ENCODE measurements around the gene TBX2.
"Not testable (repeated sequence)": the region's sequence is repeated elsewhere in the genome, so short reads cannot be mapped to it uniquely, and the experiment has no call there.

The TBX2 gene

GRCh38 chr17:61415374-61416210 is 15.9 kb downstream of the TBX2 start:
- DNase-seq: no peak

GRCh38 chr17:61416211-61416539 is 16.5 kb downstream of the TBX2 start:
- no peak for DNase-seq

- DNase-seq: peak; percentile 10
Measured at GRCh38 chr17:61416540-61417363, 17.1 kb downstream of the TBX2 start.

GRCh38 chr17:61418449-61418848 is 18.8 kb downstream of the TBX2 start:
- no peak for DNase-seq

GRCh38 chr17:61419496-61420046 is 19.9 kb downstream of the TBX2 start:
- DNase-seq: no peak

DNA sequence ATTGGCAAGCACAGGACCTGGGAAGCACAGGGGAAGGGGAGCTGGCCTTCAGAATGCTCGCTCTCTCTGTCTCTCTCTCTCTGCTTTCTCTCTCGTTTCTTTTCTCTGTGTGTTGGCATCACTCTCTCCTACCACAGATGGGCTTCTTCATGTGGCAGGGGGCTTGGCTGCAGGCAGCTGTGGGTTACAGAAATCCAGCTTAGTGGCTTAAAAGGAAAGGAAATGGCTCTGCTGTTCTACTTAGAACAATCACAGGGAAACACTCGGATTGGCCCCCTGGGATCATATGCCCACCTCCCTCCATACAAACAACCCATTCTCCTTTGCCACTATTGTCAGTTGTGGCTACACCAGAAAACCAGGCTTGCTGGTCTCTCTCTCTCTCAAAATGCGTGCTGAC is 20.4 kb downstream of the TBX2 start:
- no peak for DNase-seq

- DNase-seq: no peak
Measured at GRCh38 chr17:61420745-61421398, 21.2 kb downstream of the TBX2 start.

- DNase-seq: no peak
Measured at GRCh38 chr17:61421460-61421859, 21.8 kb downstream of the TBX2 start.

- DNase-seq: no peak
Measured at GRCh38 chr17:61422116-61422799, 22.6 kb downstream of the TBX2 start.

GRCh38 chr17:61422869-61423268 is 23.2 kb downstream of the TBX2 start:
- DNase-seq: no peak

- DNase-seq: no peak
Measured at GRCh38 chr17:61423967-61424649, 24.5 kb downstream of the TBX2 start.

DNA sequence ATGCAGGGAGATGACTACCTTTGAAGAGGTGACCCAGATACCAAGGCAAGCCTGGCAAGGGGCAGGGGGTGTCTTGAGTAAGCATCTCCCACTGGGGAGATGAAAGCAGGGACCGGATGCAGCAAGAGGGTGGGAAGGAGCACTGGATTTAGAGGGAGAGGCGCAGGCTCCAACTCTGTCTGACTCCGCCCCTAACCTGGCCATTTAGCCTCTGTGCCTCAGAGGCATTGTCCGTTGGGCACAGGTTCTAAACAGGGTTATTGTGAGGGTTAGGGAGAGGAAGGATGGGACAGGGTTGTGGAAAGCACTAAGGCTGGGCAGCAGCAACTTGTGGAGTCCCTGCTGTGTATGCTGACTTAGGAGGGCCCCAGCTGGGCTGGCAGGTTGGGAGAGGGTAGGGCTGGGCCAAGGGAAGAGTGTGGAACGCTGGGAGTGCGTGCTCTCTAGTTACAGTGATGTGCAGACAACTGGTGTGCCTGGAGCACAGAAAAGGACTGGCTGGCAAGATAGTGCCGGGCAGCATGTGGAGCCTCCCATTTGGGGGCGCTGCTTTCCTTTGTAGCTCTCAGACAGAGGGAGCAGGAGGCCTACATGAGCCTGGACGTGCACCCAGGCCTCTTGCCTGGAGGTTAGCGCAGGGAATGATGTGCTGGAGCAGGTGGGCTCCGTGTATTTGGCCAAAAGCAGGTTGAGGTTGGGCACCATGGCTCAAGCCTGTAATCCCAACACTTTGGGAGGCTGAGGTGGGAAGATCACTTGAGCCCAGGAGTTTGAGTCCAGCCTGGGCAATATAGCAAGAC is 26.2 kb downstream of the TBX2 start:
- no peak for DNase-seq

DNA sequence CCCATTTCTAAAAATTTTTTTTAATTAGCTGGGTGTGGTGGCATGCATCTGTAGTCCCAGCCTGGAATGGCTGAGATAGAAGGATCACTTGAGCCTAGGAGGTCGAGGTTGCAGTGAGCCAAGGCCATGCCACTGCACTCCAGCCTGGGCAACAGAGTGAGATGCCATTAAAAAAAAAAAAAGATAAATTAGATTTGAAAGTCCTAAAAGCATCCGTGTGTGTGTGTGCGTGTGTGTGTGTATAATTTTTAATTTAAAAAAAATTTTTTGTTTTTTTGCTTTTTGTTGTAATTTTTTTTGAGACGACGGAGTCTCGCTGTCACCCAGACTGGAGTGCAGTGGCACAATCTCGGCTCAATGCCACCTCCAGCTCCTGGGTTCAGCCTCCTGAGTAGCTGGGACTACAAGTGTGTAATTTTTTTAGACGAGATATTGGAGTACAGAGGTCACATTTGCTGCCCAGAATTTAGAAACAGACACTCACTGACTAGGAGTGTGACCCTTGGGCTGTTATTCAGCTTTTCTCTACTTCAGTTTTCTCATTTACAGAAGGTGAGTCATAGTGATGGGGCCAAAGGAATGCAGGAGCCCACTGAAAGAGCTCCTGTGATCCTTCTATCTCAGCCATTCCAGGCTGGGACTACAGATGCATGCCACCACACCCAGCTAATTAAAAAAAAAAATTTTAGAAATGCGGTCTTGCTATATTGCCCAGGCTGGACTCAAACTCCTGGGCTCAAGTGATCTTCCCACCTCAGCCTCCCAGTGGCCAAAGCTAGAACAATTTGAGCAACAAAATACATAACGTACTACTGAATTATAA is 27.1 kb downstream of the TBX2 start:
- DNase-seq: no peak

GRCh38 chr17:61427567-61427966 is 27.9 kb downstream of the TBX2 start:
- no peak for DNase-seq

GRCh38 chr17:61429274-61429673 is 29.6 kb downstream of the TBX2 start:
- DNase-seq: no peak

DNA sequence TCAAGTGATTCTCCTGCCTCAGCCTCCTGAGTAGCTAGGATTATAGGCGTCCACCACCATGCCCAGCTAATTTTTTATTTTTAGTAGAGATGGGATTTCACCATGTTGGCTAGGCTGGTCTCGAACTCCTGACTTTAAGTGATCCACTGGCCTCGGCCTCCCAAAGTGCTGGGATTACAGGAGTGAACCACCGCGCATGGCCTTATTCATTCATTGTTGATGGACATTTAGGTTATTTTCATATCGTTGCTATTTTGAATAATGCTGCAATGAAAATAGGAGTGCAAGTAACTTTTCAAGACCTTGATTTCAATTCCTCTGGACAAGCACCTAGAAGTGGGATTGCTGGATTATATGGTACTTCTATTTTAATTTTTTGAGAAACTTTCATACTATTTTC is 30.2 kb downstream of the TBX2 start:
- not testable (repeated sequence) for DNase-seq

DNA sequence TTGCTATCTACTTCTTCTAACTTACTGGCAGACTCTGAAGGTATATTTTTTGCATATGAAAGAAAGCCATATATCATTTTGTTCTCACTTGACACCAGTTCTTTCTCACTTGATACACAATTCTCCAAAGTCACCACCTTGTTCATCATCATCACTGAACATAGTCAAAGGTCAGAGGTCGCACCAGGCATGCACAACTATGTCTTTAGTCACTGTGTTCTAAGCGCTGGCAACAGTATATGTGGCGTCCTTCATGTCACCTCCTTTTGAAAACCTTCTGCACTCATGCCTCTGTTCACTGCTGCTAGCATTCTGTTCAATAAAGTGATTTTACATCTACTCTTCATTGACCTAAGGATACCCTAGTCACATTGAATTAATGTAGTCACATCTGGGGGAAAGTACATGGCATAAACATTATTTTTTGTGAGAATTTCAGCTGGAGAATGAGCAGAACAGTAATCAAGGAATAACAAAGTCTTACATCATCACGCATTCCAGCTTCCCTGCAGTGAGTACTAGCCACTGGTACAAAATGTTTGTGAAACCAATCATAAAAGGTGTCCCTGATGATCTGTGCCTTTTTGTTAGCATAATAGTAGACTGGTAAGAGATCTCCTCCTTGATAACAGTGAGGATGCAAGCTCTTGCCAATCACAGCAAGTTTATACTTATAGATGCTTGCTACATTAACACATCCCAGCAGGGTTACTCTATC is 32.1 kb downstream of the TBX2 start:
- DNase-seq: no peak

DNA sequence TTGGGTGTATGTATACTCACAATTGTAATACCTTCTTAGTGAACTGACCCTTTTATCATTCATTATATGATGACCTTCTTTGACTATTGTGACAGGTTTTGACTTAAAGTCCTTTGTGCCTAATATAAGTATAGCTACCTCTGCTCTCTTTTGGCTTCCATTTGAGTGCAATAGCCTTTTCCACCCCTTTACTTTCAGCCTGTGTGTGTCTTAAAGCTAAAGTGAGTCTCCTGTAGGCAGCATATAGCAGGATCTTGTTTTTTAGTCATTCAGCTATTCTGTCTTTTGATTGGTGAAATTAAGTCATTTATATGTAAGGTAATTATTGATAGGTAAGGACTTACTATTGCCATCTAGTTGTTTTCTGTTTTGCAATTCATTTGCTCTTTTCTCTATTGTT is 36.6 kb downstream of the TBX2 start:
- DNase-seq: no peak

DNA sequence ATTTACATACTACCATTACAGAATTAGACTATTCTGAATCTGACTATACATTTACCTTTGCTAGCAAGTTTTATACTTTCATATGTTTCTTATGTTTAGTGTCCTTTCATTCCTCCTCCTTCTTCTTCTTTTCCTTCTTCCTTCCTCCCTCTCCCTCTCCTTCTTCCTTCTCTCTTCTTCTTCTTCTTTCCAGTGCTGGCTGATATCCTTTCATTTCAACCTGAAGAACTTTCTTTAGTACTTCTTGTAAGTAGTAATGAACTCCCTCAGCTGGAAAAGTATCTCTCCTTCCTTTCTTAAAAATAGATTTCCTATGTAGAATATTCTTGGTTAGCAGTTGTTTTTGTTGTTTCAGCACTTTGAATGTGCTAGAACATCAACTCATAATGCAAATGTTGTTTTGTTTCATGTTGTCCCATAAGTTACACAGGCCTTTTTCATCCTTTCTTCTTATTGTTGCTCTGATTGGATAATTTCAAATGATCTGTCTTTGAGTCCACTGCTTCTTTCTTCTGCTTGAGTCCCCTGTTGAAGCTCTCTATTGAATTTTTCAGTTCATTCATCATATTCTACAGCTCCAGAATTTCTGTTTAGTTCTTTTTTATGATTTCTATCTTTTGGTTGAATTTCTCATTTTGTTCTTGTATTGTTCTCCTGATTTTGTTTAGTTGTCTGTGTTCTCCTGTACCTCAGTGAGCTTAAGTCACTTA is 37.5 kb downstream of the TBX2 start:
- no peak for DNase-seq
